NCI-H1930 (cell line): ENCODE results near the gene KCNG2.

Experiments used
- DNase-seq, 2 experiments: peaks; one replicate each; lab custom pipeline; 2025; lab: John Stamatoyannopoulos, UW

KCNG2 gene

DNA sequence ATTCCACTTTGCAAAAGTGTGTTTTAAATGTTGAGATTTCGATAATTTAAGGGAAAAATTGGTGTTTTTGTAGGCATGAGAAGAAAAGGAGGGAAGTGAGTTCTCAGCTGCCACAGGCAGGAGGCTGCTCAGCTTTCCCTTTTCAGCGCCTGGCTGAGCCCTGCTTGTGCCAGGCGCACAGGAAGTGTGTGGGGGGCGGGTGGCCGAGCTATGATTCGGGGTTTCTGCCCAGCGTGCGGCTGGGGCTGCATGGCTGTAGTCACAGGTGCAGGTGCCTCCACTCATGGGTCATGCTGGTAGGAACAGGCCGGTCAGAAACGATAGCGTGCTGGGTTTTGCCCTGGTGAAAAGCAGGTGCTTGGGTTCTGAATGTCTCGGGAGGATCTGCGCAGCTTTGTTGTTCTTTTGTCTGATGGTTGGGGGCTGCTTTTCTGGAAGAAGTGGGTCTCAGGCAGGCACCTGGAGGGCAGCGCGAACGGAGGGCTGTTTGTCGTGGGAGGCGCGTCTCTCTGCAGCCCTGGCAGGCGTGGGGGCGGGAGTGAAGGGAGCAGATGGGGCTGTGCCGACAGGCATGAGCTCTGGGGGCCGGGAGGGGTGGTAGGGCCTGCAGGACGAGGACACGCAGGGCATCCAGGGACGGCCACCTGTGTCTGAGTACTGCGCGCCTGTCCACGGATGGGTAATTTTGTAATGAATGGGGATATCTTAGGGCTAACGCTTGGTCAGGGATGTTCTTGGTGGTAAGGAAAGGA lies 2.1 kb downstream of the KCNG2 start:
- DNase-seq, result no peak

DNA sequence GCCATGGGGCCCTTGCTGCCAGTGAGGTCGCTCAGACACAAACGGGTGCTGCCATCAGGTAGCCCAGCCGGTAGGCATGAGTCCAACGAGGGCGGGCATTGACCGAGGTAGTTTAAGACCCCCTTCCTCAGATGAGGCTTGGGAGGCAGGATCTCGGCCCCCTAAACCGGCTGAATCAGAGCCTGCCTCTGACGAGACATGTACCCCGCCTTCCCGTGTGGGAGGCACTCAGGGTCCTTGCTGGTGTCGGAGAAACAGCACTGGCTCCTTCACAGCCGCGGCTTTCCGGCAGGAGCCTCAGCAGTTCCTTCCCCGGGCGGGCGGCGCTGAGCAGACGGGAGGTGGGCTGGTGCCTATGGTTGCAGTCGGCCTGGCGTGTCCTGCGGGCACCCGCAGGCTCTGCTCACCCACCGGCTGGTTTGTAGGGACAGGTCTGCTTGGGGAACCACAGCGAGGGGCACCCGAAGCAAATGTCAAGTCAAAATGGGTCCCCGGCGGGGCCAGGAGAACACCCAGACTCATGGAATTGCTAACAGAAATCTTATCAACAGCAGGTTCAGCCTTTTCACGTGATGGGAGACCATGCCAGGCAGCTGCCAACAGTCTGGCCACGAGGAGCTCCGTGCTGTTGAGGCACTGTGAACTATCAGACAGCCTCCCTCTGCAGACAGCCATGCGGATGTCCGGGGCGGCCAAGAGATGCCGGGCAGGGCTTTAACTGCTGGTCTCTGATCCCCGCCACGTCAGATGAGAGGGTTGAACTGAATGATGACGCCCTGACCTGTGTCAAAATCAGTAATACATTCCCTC lies 2.8 kb downstream of the KCNG2 start:
- DNase-seq, result no peak

- DNase-seq, result no peak
These were observed 3.5 kb downstream of the KCNG2 start for GRCh38 chr18:79801217-79801616.

- no peak for DNase-seq
These were observed 3.9 kb downstream of the KCNG2 start for GRCh38 chr18:79801641-79802040.

DNA sequence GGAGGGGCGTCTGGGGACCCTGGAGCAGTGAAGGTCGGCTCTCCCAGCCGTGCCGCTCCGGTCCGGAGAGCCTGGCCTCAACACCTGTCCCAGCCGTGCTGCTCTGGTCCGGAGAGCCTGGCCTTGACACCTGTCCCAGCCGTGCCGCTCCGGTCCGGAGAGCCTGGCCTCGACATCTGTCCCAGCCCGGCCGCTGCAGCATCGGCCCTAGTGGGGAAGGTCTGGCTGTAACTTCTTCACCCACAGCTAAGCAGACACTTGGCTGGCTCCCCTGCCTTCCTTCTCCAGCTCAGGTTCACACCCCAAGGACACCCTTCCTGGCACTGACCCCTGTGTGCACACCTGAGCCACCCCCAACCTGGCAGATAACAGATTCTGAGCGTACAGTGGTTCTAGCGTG lies 4.6 kb downstream of the KCNG2 start:
- no peak for DNase-seq

DNA sequence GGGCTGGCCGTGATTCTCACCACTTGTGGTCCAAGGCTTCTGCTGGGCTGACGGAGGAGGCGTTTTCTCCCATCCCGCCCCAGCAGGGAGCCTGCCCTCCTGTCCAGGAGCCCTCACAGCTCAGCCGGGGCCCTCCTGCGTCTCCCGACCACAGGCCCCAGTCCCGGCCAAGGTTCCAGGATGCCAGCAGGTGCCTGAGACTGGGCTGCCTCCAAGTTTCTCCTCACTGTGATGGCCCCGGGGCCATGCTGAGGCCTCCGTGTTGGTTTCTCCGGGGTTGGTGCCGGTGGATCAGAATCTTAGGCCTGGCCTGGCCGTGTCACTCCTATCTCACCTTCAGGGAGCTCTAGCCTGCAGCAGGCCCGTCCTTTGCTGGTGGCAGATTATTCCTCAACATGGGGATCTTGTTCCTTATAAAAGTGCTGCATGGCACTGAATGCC lies 5.9 kb downstream of the KCNG2 start:
- DNase-seq, result no peak

DNA sequence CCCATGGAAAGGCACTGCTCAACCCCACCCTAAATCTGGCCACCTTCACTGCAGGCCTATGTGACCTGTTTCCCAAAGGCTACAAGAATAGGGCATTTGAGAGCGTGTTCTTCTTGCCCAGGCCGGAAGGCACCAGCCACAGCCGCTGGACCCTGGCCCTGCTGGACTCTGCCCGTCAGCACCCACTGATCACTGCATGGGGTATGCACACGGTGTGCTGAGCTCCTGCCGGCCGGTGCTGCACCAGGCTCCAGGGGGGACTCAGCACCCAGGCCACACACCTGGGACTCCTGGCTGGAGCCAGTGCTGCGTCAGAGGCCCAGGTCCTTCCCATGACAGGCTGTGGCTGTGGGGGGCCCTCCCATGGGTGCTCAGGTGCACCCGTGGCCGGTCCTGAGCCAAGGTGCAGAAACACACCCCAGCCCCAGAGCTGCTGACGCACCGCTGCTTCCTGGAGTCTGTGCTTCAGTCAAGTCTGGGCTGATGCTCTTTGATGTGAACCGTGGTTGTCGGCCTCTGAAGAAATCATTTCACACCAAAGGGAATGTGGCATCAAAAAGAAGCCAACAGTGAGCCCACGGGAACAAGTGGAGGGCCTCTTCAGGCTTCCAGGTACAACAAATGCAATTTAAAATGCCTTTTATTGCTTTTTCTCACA lies 6.5 kb downstream of the KCNG2 start:
- DNase-seq, result no peak

DNA sequence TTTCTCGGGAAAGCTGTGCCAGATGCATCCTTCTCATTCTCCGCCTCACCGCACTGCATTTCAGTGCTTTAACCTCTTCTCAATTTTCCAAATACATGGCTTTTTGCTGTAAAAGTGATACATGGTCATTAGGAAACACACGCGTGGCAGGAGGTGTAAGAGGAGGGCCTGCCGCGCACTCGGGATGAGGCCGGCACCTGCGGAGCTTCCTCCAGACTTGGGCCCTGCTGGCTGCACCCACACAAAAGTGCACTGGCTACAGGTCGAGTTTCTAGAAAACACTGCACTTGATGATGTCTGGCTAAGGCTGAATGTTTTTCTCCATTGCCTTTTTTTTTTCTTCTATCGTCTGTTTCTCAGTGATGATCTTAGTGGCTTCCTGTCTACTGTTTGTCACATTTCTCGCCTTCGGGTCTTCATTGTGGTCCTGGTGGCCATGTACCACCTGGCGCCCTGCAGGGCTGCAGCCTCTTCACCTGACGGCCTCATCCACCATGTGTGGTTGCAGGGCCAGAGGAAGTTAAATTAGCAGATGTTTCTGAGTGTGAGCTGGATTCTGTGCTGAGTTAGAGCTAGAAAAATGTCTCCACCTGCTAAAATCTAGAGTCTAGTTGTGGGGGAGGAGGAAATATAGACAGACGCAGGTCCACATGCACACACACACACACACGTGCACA lies 7.6 kb downstream of the KCNG2 start:
- DNase-seq, result no peak

- DNase-seq, result no peak
These were observed 8.3 kb downstream of the KCNG2 start for GRCh38 chr18:79805926-79806487.

DNA sequence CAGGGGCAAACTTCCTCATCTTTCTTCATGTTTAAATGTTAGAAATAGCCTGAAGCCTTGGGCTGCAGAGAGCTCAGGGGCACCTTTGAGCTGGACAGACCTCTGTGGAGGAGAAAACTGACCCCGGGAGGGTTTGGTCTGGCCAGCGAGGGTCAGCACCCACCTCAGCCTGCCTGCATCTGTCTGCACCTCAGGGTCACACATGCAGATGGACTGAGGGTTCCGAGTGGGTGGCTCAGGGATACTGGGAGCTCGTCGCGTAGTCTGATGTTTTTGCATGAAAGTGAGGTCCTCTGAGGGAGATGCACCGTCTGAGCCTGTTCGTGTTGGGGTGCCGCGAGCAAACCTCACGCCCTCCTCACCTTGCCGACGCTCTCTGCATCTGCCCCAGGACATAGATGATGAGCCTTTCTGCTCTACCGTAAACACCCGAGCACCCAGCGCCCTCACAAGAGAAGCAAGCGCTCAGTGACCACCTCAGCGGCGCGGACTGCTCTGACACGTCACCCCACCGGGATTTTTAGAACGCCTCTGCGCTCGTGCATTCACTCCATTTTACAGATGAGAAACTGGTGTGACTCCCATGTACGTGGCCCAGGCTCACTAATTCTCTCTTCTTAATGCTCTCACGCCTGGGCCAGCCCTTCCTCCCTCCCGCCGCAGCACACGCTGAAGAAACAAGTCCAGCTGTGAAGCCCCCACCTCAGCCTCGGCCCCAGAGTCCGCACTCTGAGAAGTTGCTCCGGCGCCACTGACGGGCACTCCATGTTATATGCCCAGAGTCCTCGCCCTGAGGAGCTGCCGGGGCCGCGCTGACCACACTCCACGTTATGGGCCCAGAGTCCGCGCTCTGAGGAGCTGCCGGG lies 9.5 kb downstream of the KCNG2 start:
- no peak for DNase-seq

GRCh38 chr18:79809482-79810192 lies 11.9 kb downstream of the KCNG2 start:
- DNase-seq, result no peak

DNA sequence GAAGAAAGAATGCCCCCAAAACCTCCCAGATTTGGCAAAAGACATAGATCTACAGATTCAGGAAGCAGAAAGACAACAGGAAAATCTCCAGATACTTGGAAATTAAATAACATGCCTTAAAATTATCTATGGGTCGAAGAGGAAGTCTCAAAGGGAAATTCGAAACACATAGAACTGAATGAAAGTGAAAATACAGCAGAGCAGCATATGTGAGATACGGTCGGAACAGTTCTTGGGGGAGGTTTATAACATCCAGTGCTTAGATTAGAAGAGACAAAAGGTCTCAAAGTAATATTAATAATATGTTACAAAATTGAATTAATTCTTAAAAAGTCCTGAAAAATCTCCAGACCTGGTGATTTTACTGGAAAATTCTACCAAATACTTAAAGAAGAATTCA lies 14.3 kb downstream of the KCNG2 start:
- DNase-seq, result no peak

DNA sequence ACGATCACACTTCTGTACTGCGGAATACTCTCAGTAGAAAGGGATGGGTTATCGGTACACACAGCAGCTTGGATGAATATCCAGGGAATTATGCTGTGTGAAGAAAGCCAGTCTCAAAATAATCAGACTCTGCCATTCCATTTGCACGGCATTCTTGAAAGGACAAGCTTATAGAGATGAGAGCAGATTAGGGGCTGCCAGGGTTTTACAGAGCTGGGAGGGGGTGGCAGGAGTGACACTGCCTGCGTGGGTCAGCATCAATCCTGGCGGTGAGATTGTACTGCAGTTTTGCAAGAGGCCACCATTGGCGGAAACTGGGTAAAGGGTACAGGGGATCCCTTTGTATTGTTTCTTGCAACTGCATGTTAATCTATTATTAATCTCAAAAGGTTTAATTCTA lies 16.6 kb downstream of the KCNG2 start:
- no peak for DNase-seq

- DNase-seq, result no peak
These were observed 17.9 kb downstream of the KCNG2 start for GRCh38 chr18:79815657-79816056.

GRCh38 chr18:79816092-79816491 lies 18.4 kb downstream of the KCNG2 start:
- DNase-seq, result no peak

DNA sequence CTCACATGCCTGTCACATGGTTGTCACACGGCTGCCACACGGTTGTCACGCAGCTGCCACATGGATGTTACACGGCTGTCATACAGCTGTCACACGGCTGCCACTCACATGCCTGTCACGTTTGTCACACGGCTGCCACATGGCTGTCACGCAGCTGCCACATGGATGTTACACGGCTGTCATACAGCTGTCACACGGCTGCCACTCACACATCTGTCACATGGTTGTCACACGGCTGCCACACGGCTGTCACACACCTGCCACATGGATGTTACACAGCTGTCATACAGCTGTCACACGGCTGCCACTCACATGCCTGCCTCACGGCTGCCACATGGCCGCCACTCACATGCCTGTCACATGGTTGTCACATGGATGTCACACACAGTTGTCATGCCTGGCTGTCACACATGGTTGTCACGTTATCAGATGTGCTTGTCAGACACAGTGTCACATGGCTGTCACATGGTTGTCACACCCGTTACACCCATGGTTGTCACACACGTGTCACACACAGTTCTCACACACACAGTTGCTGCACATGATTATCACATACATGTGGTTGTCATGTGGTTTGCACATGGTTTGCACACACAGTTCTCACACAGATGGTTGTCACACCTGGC lies 19.4 kb downstream of the KCNG2 start:
- DNase-seq, result no peak

DNA sequence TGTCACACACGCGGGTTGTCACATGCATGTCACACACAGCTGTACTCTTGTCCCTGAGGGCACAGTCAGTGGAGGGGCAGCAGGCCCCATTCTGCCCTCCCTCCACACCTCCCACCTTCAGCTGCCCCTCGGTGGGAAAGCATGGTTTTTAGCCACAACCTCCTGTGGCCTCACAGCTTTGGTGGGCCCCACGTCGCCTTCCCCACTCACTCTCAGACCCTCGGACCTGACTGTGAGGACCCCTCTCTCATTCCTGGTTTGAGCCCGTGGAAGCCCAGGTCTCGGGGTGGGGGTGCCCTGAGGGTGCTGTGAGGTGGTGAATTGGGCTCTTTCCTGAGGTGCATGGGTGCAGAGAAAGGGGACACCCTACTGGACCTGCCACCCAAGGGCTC lies 19.9 kb downstream of the KCNG2 start:
- DNase-seq, result no peak

- no peak for DNase-seq
These were observed 20.3 kb downstream of the KCNG2 start for GRCh38 chr18:79818036-79818435.

DNA sequence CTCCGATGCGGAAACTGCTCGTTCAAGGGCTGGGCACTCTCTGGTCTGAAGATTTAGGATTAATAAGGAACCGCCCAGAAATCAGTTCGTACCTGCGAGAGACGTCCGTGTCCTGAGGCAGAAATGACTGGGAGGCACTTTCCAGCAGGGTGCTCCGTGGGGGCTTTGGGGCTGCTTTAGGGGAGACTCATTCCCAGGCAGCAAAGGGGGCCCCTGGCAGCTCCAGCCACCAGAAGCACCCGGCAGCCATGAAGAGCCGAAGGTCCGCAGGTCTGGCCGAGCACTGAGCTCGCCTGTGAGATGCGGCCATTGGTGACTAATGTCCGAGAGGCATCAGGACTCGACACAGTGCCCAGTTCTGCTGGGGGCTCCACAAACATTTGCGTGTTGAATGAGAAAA lies 20.9 kb downstream of the KCNG2 start:
- DNase-seq, result no peak
